A549 (cell line): ENCODE measurements around the gene KIF16B.

Experiments used
- HOXA7 ChIP-seq: fragments of 250-450 bp; sonication (Bioruptor Pico); IDR thresholded peaks from 2 replicates; pipeline ENCODE4 v1.5.0; 2020; ENCODE audit warnings: mild to moderate bottlenecking, moderate library complexity
- MAFK ChIP-seq: fragments of 450-650 bp; IDR thresholded peaks from 2 replicates; pipeline ENCODE4 v1.6.1; 2014; ENCODE audit not compliant: partially characterized antibody

GRCh38 chr20:16321291-16321690, 252.0 kb downstream of the KIF16B start:
- TF ChIP-seq HOXA7 (CRISPR knock-in tag) = no peak
- TF ChIP-seq MAFK = no peak
